Activated CD4-positive, alpha-beta T cell treated with anti-CD3 and anti-CD28 coated beads, Interleukin-10, Interleukin-2, amounts not matched to agents 100 ng/mL and 50 ng/mL, durations not matched to agents 16 hours and 8 hours (primary cell): ENCODE measurements around the gene STRN.
"Not testable (repeated sequence)": the region's sequence is repeated elsewhere in the genome, so short reads cannot be mapped to it uniquely, and the experiment has no call there.

Experiments
- DNase-seq: peaks from one replicate; pipeline ENCODE4 v3.0.0-alpha.2; 2020

Gene STRN

GRCh38 chr2:36906277-36906676 is 60.1 kb downstream of the STRN start:
- no peak for DNase-seq

DNA sequence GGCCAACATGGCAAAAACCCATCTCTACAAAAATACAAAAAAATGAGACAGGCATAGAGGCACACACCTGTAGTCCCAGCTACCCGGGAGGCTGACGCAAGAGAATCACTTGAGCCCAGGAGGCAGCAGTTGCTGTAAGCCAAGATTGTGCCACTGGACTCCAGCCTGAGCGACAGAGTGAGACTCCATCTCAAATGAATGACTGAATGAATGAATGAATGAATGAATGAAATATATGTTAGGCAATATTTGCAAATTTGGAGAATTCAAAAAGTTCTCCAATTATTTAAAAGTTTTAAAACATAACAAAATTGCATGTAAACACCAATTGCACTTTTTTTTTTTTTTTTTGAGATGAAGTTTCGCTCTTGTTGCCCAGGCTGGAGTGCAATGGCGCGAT is 61.7 kb downstream of the STRN start:
- no peak for DNase-seq

- no peak for DNase-seq
These were observed 63.8 kb downstream of the STRN start for GRCh38 chr2:36902385-36903120.

- no peak for DNase-seq
These were observed 73.5 kb downstream of the STRN start for GRCh38 chr2:36892805-36893204.

DNA sequence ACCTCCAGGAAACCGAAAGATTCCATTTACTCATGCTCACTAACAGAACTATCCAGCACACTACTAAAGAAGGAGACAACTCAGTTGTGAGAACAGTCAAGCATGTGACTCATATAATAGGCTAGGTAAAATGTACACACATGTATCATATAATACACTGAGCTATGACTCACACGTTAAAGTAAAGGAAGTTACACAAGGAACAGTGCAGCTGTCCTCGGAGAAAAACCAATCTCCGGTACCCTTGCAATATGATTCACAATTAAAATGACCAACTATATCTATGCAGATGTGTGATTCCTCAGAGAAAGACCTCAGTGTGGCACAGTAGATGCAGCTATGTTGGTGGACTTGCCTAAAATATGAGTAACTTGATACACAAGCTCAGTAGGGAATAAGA is 76.5 kb downstream of the STRN start:
- peak; percentile 72 for DNase-seq

DNA sequence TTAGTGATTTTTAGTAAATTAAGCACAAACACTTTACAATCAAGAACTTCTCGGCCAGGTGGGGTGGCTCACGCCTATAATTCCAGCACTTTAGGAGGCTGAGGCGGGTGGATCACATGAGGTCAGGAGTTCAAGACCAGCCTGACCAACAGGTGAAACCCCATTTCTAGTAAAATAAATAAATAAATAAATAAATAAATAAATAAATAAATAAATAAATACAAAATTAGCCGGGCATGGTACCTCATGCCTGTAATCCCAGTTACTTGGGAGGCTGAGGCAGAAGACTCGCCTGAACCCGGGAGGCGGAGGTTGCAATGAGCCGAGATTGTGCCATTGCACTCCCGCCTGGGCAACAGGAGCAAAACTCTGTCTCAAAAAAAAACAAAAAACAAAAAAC is 79.2 kb downstream of the STRN start:
- DNase-seq: not testable (repeated sequence)

GRCh38 chr2:36886664-36887063 is 79.7 kb downstream of the STRN start:
- no peak for DNase-seq

DNA sequence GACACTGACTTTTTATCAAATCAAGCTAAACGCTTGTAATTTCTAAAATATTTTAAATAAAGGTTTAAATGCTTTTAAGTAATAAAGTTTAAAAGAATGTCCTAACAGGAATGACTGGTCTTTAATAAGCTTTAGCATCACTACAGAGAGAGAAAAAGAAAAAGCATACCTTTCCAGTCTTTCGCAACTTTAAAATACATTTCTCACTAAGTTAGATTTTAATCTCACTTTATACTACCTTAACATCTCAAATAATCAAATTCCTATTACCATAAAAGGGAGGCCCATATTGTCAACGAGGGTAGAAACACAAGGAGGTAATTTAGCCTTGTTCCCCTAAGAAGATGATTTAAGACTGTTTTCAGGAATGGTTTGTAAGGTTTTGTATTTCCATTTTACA is 80.7 kb downstream of the STRN start:
- DNase-seq: no peak

DNA sequence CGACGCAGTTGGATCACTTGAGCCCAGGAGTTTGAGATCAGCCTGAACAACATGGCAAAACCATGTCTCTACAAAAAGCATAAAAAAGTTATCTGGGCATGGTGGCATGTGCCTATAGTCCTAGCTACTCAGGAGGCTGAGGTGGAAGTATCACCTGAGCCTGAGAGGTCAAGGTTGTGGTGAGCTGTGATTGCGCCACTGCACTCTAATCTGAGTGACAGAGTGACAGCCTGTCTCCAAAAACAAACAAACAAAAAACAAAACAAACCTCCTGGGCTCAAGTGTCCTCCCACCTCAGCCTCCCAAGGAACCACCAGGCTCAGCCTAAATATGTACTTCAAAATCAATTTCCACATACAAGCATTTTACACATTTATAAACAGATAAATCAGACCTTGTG is 83.8 kb downstream of the STRN start:
- DNase-seq: no peak

DNA sequence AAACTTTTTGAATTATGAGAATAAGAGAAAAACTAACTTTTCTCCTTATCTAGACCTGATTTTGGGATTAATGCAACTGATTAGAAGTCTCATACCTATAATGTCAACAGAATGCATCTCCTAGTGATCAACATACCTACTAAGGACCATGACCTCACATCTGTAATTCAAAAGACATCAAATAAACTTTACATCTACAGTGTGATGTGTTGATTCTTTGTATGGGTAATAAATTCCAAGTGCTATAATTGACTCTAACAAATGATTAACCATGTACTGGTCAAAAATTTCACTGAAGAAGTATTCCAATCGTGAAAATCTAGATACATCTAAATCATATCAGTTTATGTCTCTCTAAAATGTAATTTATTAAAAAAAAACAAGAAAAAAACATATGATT is 84.5 kb downstream of the STRN start:
- DNase-seq: no peak

DNA sequence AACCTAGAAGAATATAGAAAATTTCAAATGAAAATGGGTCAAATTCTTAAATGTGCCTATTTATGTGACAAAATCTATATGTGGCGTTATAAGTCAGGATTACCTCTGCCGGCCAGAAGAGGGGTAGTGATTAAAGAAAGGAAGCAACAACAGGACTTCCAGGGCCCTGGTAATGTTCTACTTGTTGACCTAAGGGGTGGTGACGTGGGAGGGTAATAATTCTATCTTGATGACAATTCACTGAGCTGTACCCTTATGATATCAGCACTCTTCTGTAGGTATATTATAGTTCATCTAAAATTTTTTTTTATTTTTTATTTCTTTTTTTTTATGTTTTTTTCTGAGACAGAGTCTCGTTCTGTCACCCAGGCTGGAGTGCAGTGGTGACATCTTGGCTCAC is 87.9 kb downstream of the STRN start:
- DNase-seq: no peak

DNA sequence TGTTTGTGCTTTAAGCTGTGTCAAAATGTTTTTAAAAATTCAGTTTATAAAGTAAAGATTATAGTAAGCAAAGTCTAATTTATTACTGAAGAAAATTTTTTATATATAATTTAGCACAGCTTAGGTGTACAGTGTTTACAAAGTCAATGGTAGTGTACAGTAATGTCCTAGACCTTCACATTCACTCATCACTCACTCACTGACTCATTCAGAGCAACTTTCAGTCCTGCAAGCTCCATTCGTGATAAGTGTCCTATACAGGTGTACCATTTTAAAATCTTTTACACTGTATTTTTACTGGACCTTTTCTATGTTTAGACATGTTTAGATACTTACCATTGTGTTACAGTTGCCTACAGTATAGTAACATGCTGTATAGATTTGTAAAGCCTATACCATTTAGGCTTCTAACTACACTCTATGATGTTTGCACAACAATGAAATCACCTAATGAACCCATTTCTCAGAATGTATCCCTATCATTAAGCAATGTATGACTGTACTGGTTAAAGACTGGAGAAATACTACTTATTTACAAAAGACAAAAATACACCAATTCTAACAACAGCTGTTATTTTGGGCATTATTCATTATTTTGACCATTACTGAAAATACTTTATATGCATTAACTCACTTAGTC is 95.1 kb downstream of the STRN start:
- DNase-seq: peak; percentile 50

- DNase-seq: no peak
These were observed 96.7 kb downstream of the STRN start for GRCh38 chr2:36869606-36870005.

GRCh38 chr2:36861896-36862295 is 104.4 kb downstream of the STRN start:
- no peak for DNase-seq

- DNase-seq: peak; percentile 42
These were observed 107.0 kb downstream of the STRN start for GRCh38 chr2:36859366-36859792.

- DNase-seq: peak; percentile 34
These were observed 107.6 kb downstream of the STRN start for GRCh38 chr2:36858551-36859365.

DNA sequence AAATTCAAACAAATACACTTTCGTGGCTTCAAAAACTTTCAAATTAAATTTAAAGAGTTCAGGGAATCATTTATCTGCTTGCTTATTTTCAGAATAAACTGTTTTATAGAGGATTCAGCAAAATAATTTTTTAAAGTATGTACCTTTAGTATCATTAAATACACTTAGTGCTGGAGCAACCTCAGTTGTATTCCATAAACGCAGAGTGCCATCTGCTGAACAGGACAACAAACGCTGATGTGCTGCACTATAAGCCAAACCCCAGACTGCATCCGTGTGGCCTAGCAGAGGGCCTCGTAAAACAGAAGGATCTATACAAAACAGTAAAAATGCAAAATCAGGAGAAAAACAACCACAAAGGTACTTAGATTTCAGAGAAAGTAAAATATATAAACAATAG is 108.6 kb downstream of the STRN start:
- no peak for DNase-seq

DNA sequence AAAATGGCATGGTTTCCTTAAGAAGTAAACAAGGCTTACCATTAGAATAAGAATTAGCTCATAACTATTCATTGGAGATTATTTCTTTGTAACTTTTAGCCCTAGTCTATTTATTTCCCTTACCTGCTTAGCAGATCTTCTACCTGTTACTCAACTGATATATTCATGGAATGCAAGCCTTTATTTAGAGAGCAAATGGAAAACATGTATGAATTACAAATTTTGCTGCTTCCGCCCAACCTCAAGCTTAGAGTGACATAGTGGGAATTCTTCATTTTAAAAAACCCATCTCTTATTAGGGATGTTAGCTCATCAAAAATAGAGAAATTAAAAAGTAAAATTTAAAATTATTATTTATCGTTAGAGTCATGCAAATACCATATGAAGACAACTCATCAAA is 110.9 kb downstream of the STRN start:
- no peak for DNase-seq

DNA sequence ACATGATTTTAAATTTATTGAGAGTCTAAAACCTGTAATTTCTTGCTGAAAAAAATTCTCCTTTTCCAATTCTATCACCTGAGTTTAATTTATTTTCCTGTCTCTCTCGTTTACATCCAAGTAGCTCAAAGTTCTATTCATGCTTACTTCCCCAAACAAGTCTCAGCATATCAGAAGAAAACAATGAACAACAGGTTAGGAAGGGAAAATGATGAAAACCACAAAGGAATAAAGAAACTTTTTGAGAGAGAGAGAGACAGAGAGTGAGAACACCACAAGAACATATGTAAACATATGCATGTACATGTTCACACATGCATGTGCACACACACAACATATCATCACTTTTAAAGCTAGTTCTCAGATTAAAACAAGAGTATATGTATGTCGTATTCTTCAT is 112.1 kb downstream of the STRN start:
- no peak for DNase-seq

- no peak for DNase-seq
These were observed 117.1 kb downstream of the STRN start for GRCh38 chr2:36849265-36849664.

- DNase-seq: no peak
These were observed 122.5 kb downstream of the STRN start for GRCh38 chr2:36843838-36844237.

- no peak for DNase-seq
These were observed 126.2 kb downstream of the STRN start for GRCh38 chr2:36839976-36840617.

DNA sequence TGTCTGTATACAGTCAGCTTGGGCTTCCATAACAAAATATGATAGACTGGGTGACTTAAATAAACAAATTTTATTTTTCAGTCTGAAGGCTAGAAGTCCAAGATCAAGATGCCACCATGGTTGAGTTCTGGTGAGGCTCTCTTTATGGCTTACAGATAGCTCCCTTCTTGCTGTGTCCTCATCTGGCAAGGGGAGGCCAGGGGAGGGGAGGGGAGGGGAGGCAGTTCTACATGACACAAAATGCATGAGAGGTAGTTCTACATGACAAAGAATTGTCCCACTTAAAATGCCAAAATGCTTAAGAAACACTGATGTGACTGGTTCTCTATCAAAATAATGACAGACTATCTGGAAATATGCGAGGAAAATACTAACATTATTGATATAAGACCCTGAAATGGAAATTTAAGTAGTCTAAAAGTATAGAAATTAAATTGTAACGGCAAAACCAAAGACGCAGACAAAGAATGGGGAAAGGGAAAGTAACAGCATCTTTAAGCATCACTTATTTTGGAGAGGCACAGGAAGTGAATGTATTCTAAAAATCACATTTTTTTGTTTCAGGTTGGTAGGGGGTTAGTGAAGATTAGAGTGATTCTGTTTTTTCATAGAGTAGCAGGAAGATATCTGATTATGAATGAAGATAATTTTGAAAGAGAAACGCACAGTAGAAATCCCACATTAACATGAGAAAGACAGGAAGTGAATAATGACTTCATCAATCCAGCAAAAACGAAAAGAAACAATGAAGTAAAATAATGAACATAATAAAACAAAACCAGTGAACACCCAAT is 131.4 kb downstream of the STRN start:
- DNase-seq: no peak
